Stimulated activated CD4-positive, alpha-beta T cell treated with anti-CD3 and anti-CD28 coated beads, TNF-alpha, amount 100 ng/mL, for 4 hours (primary cell): ENCODE results near the gene CD302.
"Not testable (repeated sequence)": the region's sequence is repeated elsewhere in the genome, so short reads cannot be mapped to it uniquely, and the experiment has no call there.

Experiments used
- DNase-seq, 3 experiments: peaks; one replicate each; pipeline ENCODE4 v3.0.0-alpha.2; 2020; ENCODE audit warnings: low read depth in 3 of 3

The CD302 gene, protein sequence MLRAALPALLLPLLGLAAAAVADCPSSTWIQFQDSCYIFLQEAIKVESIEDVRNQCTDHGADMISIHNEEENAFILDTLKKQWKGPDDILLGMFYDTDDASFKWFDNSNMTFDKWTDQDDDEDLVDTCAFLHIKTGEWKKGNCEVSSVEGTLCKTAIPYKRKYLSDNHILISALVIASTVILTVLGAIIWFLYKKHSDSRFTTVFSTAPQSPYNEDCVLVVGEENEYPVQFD

DNA sequence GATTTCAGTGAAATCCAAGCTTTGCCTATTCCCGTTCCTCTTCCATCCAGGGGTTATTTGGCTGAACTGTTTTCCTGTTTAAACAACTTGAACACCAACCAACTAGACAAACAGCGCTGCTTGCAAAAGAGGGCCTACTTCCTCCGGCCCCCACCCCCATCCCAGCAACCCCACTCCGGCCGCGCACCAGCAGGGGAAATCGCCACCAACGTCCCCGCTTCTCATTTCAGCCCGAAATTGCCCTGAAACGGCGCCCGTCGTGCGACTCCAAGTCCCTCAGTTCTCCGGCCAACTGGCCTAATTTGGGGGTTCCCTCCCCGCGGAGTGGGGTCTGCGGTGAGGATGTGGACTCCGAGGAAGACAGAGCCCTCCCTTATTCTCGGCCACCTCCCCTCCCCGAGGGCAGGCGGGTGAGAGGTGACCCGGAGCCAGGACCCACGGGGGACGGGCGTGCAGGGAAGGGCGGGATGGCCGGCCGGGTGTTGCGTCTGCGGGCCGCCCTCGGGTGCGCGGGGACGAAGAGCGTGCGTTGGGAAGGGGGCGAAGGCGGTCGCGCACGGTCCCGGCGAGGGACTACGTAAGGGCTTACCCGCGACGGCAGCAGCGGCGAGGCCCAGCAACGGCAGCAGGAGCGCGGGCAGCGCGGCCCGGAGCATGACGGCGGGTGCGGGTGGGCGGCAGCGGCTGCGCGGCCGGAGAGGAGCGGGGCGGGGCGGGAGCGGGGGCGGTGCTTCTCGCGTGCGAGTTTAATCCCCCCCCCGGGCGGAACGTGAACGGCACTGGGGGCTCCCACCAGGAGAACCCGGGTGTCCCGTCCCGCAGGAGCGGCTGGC lies at the start of gene CD302:
CD302 (minus strand) TSS at position 666 of the 833 bp plus-strand sequence; CDS start at position 656, 10 bp downstream.
- DNase-seq: peak; percentile 2 to 18 (median 15)

DNA sequence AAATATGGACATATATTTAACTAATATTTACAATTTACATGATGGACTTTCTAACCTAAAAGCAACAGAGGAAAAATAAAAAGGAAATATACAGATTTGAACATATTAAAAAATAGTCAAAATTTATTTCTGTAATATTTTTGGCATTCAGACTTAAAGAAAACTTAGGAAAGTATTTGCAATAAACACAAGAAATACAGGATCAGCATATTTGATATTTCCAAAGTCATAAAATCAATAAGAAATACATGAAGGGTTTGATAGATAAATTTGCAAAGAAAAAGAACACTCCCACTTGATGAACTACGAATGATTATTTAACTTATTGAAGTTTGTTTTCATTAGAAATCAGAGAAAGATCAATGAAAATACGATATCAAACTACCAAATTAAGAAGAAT lies 48.6 kb upstream of the CD302 start:
- no peak for DNase-seq

DNA sequence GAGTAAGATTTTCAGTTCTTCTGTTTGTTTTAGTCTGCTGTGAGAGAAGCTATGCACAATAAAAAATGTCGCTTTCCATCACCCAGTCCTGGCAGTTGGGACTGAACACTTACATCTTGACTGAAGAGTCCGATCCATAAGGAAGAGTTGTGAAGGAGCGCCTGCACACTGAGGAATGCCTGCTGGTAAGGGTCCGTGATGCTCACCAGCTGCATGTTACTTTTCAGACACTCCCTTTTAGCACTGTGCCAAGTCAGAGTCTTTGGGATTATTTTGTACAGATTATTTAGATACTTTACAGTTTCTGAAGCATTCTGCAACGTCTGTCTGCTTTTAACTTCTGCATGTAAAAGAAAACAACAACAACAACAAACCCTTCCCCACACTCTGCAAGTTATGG lies 42.6 kb upstream of the CD302 start:
- no peak for DNase-seq

DNA sequence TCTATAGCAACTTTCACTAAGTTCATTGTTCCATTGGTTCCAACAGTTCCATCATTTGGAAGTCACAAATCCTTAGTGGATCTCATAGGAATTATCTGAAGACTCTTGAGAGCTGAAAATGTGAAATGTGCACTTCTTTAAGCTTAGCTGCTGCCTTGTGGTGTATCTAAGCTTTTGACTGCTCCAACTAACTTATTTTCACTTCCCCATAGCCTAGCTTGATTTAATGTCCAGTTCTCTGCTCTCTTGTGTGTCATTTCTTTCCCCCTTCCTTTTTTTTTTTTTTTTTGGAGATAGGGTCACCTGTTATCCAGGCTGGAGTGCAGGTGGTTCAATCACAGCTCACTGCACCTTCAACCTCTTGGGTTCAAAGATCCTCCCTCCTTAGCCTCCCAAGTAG lies 34.9 kb upstream of the CD302 start:
- DNase-seq: no peak

DNA sequence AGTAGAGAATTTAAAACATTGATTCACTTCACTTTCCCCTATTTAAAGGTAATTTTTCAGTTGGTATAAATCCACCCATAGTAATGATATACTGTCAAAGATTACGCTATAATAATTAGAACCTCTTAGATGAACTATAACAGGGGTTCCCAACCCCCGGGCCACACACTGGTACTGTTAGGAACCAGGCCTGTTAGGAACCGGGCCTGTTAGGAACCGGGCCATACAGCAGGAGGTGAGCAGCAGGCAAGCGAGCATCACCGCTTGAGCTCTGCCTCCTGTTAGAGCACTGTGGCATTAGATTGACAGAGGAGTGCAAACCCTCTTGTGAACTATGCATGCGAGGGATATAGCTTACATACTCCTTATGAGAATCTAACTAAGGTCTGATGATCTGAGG lies 34.0 kb upstream of the CD302 start:
- no peak for DNase-seq

DNA sequence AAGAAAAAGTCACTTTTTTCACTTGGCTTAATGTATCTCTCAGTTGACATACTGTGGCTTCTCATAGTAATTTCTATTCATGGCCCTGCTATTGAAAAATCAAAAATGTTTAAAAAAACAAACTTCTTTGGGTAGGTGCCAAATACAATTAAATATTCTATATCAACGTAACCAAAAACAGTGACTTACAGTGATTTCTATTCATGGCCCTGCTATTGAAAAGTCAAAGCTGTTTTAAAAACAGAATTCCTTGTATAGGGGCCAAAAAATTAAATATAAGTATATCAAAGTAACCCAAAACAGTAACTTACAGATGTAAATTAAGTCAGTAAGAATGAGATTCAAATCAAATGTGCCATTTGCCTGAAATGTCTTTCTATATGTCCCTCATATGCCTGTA lies 31.4 kb upstream of the CD302 start:
- DNase-seq: no peak

DNA sequence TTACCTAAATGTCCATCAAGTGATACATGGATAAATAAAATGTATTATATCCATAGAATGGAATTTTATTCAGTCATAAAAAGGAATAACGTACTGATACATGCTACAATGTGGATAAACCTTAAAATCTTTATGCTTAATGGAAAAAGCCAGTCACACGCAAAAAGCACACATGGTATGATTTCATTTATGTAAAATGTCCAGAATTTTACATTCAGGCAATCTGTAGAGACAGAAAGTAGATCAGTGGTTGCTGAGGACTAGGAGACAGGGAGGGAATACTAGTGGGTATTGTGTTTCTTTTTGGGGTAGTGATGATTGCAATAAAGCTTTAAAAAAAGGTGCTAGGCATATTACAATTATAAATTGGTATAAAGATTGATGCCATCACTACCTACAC lies 30.7 kb upstream of the CD302 start:
- DNase-seq: no peak

DNA sequence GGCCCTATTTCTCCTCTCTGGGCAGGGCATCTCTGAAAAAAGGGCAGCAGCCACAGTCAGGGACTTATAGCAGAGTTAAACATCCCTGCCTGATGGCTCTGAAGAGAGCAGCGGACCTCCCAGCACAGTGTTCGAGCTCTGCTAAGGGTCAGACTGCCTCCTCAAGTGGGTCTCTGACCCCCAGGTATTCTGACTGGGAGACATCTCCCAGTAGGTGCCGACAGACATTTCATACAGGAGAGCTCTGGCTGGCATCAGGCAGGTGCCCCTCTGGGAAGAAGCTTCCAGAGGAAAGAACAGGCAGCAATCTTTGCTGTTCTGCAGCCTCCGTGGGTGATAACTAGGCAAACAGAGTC lies 24.4 kb upstream of the CD302 start:
- DNase-seq: not testable (repeated sequence)

DNA sequence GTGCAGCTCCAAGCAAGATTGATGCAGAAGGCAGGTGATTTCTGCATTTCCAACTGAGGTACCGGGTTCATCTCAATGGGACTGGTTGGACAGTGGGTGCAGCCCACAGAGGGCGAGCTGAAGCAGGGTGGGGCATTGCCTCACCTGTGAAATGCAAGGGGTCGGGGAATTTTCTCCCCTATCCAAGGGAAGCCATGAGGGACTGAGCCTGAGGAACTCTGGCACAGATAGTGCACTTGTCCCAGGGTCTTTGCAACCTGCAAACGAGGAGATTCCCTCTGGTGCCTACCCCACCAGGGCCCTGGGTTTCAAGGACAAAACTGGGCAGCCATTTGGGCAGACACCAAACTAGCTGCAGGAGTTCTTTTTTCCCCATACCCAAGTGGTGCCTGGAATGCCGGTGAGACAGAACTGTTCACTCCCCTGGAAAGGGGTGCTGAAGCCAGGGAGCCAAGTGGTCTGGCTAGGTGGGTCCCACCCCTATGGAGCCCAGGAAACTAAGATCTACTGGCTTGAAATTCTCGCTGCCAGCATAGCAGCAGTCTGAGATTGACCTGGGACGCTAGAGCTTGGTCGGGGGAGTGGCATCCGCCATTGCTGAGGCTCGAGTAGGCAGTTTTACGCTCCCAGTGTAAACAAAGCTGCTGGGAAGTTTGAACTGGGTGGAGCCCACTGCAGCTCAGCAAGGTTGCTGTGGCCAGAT lies 23.9 kb upstream of the CD302 start:
- DNase-seq: not testable (repeated sequence)

DNA sequence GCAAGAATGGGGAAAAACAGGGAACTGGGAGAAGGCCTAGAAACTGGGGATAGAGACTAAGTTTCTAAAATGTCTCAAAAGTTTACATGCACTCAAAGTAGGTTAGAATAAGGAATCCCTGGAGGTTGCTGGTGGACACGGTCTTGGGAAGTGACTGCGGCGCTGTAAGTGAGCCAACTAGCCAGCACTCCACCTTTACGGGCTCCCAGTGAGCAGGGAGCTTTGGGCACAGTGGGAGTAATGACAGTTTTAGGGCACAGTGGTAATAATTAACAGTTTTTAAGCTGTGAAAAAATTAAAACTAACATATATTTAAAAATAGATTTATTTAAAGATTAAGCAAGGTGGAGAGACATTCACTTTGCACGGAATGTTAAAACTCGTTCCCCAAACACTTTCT lies 20.9 kb upstream of the CD302 start:
- no peak for DNase-seq

DNA sequence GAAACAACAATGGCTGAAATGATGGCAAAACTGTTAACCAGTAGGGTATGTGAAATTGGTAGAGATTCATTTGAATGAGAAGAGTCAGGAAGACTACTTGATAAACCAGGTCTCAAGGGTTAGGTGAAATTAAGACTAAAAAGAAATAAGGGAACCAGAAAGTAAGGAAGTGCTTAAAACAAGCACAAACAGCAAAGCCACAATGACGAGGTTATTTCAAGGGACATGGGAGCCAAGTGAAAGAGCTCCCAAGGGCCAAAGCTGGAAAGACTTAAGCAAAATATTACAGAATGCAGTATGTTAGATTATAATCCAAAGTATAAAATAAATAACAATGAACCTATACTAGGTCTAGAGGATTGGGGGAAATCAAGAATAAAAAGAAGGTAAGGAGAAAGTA lies 19.3 kb upstream of the CD302 start:
- no peak for DNase-seq

DNA sequence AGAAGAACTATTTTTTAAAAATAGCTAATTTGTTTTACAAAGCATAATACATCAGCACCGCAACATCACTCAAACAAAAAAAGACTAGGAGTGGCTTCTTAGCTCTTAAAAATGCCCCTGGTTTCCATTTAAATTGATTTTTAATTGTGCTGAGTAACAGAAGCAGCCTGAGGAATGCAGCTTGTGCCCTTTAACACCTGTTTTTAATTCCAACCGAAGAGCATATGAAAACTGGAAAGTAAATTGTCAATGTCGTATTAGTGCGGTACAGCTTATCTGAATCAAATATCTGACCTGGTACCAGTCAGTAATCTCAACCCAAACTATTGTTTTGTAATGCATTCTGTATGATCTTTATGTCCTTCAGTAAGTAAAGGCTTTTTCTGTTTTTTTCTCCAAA lies 13.2 kb upstream of the CD302 start:
- no peak for DNase-seq

DNA sequence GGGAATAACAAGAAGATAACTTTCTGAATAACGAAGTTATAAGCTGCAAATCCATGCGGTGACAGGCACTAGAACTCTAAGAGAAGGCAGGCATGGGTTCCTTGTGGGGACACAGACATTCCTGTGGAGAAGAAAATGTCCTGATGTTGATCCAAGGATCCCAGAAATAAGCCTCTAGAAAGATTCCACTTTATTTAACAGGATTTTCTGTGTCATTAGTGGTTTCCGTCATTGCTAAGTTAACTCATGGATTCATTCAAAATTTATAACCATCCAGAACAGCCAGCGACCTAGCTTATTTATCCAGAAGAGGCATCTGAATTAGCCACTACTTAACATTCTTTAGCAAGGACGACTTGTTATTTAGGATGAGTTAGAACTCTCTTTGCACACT lies 10.0 kb upstream of the CD302 start:
- no peak for DNase-seq

DNA sequence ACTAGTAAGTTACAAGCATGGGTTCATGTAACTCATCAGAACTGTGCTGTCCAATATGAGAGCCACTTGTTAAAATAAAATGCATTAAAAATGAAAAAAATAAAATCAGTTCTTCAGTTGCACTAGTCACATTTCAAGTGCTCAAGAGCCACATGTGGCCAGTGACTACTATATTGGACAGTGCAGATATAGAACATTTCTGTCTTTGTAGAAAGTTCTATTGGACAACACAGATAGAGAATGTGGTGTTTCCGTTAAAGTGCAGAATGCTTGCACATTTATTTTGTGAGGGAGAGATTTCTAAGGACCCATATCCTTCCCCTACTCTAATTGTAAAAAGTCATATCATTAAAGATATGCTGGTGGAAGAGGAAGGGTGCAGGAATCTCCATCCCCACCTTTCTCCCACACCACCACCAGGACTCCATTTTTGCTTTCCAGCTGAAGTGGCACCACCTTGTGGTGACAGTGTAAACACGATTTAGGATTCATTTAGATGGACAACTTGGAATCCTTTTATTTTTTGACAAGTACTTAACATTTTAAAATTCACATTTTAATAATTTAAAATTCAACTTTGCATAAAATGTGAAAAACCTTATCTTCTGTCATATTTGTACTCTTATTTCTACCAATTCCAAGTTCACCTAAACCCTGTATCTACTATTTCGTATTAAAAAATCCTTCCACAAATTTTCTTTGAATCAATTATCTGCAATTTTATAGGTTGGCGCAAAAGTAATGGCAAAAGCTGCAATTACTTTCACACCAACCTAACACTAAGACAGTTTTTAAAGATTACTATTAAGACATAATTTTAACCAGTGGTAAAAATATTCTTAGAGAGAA lies 9.4 kb upstream of the CD302 start:
- DNase-seq: no peak

DNA sequence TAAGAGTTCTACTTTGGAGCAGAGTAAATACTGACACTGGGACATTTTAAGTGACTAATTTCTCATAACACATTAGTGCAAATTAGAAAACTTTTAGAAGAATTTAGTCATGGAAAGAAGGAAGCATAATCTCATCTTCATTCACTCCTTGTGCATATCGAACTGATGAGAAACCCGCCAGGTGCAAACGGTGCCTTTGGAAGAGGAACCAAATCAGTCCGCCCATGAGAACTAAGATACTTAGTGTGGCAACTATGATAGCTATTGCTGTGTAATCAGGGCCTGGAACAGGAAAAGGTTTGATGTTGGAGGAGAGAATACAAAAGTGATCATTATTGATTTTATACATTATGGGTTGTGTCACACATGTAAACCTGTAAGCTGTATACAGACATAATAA lies 6.9 kb upstream of the CD302 start:
- no peak for DNase-seq

DNA sequence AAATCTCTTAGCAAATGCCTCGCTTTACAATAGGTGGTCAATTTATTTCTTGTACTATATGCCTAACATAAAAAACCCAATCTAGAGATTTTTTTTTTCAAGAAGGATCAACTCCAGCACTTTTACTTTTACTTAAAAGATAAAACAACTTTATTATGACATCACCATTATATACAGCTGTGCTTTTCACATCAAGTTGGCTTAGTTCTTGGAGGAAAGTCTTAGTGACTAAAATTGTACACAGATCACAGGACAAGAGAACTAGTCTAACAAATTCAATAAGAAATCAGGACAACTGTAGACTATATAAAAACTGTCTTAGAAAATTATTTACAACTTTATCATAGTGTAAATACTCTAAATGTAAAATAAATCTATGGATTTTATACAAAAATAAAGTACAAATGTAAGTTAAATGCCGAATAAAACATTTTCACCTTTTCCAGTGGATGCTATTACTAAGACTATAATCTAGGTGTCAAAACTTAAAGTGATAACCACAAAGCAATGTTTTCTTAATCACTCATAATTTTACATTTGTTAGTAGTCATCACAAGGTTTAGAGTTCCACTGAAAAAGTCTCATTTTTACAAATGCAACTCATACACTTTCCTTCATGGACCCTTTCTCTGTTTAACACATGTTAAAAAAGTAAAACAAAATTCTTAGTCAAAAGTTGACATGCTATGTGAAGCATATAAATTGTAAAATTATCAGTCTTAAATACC lies 5.4 kb upstream of the CD302 start:
- DNase-seq: no peak

DNA sequence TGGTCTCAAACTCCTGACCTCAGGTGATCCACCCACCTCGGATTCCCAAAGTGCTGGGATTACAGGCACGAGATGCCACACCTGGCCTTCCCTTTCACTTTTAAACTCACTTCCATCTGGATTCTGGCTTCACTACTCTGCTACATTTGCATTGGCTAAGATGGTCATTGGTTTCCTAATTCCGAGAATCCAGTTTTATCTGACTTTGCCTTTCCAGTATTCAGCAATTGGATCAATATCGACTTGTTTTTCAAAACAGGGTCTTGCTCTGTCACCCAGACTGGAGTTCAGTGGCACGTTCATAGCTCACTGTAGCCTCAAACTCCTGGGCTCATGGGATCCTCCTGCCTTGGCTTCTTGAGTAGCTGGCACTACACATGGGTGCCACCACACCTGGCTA lies 4.7 kb upstream of the CD302 start:
- no peak for DNase-seq

DNA sequence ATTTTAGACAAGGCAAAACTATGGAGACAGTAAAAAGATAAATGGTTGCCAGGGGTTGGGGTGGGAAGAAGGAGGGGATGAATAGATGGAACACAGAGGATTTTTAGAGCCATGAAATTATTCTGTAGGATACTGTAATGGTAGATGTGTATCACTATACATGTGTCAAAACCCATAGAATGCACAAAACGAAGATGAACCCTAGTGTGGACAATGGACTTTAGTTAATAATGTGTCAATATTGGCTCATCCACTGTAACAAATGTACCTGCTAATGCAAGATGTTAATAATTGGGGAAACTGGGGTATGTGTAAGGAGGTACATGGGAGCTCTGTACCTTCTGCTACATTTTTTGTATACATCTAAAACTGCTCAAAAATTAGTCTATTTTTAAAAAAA lies 1.8 kb upstream of the CD302 start:
- DNase-seq: no peak

DNA sequence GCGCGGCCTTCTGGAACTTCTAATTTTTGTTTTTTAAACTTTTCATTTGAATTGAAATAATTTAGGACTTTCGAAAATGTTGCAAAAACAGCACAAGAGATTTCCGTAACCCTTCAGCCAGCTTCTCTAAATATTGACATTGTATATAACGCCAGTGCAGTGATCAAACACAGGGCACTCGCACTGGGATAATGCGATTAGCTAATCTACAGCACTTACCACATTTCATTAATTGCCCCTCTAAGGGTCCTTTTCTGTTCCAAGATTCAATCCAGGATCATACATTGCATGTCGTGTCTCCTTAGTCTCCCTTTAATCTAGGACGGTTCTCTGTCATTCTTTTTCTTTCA lies 343 bp upstream of the CD302 start:
- DNase-seq: no peak

DNA sequence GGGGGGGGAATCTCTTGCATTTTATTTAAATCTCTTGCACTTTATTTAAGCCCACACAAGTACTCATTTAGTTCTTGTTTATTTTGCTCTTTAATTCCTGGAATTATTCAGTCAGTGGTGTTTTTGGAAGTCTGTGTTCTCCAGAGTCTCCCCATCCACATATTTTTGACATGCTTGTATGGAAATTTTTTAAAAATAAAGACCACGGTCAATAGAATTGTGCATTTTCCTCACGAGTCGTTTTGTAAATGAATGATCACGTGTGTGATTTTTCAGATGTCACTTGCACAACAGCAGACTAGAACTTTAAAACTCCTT lies 824 bp downstream of the CD302 start:
- no peak for DNase-seq

DNA sequence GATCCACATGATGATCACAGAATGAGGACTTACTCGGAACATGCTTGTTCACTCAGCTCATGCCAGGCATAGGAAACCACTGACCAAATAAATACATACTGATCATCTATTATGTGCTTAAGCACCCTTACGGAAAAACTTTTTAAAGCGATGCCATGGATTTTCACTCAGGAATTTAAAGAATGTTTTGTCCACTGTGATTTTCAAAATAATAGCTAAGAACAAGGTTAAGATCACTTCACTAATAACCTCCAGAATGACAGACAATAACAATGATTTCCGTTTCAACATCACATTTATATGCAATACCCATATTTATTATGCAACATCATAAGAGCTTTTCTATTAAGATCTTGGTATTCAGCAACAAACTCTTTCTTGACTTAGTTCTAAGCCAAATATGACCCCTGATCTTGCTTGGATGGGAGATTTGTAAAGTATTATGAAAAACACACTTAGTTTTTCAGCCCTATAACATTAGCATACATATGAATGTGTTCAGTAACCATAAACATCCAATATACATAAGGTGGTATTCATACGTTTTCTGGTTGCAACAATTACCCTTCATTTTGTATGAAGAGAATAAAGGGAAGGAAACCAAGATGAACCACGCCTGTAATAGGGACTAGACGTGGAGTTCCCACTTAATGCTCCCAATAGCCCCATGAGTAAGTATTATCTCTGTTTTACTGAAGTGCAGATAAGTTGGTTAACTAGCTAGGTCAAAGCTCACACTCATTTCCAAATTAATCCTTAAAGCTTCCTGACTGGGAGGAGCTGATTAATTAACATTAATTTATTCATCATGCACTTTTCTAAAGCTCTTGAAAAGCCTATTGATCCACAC lies 1.9 kb downstream of the CD302 start:
- no peak for DNase-seq
